ENCODE measurements around the gene FCRLB.

The FCRLB gene

GRCh38 chr1:161743231-161743630 lies 21.9 kb downstream of the FCRLB start:
- no peak for DNase-seq

- no peak for DNase-seq
Observed at GRCh38 chr1:161747801-161748200, 26.5 kb downstream of the FCRLB start.

GRCh38 chr1:161749509-161750407 lies 28.4 kb downstream of the FCRLB start, which contains the start of gene DUSP12:
DUSP12 (plus strand) TSS chr1:161749786; CDS start chr1:161749802, 16 bp downstream.
- DNase-seq, result peak; percentile 98

GRCh38 chr1:161763522-161764098 lies 42.3 kb downstream of the FCRLB start:
- DNase-seq, result peak; percentile 70

GRCh38 chr1:161766102-161766981 lies 45.0 kb downstream of the FCRLB start, which contains the start of gene ATF6:
ATF6 (plus strand) TSS chr1:161766320; CDS start chr1:161766361, 41 bp downstream.
- peak; percentile 97 for DNase-seq

- no peak for DNase-seq
Observed at GRCh38 chr1:161768461-161768860, 47.1 kb downstream of the FCRLB start.

- no peak for DNase-seq
Observed at GRCh38 chr1:161768986-161769672, 47.8 kb downstream of the FCRLB start.

GRCh38 chr1:161769673-161770045 lies 48.3 kb downstream of the FCRLB start:
- peak; percentile 87 for DNase-seq

- DNase-seq, result no peak
Observed at GRCh38 chr1:161770250-161770649, 48.9 kb downstream of the FCRLB start.

GRCh38 chr1:161771161-161771560 lies 49.8 kb downstream of the FCRLB start:
- no peak for DNase-seq

GRCh38 chr1:161771973-161772372 lies 50.6 kb downstream of the FCRLB start:
- DNase-seq, result no peak

- no peak for DNase-seq
Observed at GRCh38 chr1:161772397-161772796, 51.1 kb downstream of the FCRLB start.

- no peak for DNase-seq
Observed at GRCh38 chr1:161773791-161774190, 52.4 kb downstream of the FCRLB start.

- DNase-seq, result no peak
Observed at GRCh38 chr1:161777261-161777660, 55.9 kb downstream of the FCRLB start.
